SK-N-SH (cell line): Measurements from ENCODE around the gene ORC6. TPM values are rescaled to one million over a fixed set of nuclear protein-coding genes. Genes with fewer than 3 reads are reported as not detected.

Experiments used
- CTCF ChIA-PET: fragments of 300-600, 350-600 bp; formaldehyde crosslinking; extraction: SDS; loops from one replicate; lab custom pipeline; 2021; lab: Yijun Ruan, JAX
- POLR2A ChIA-PET: fragments of 350-600 bp; sonication (Branson Sonifier 250); formaldehyde crosslinking; extraction: SDS; loops from one replicate; lab custom pipeline; 2020; ENCODE audit warnings: antibody characterized with exemption, inconsistent platforms; lab: Yijun Ruan, JAX
- DNase-seq: peaks from one replicate; pipeline ENCODE4 v3.0.0; 2012
- H2AFZ ChIP-seq: fragments of 200-600 bp; sonication (generic); 2 replicates; pipeline ENCODE4 v1.8.1; 2016; ENCODE audit warnings: antibody characterized with exemption, mild to moderate bottlenecking, low read depth
- H3F3A ChIP-seq: fragments of 200-600 bp; sonication (generic); replicated peaks from 2 replicates; pipeline ENCODE3; 2016; ENCODE audit warnings: antibody characterized with exemption, mild to moderate bottlenecking; ENCODE audit not compliant: insufficient read depth
- H3K27ac ChIP-seq, 2 experiments: fragments of 200-500 bp in 1 of 2; fragments of 200-600 bp in 1 of 2; sonication (Bioruptor generic) in 1 of 2; sonication (generic), shearing (Covaris generic) in 1 of 2; 2 replicates each; pipeline versions ENCODE4 v1.5.1 to v1.6.1; 2014 to 2016; ENCODE audit warnings: low read depth in 2 of 2, inconsistent platforms in 1 of 2, low read length in 1 of 2, mild to moderate bottlenecking in 1 of 2, mixed read lengths in 1 of 2
- H3K27me3 ChIP-seq: fragments of 200-600 bp; sonication (generic), shearing (Covaris generic); 2 replicates; pipeline ENCODE4 v1.6.1; 2016; ENCODE audit warnings: mixed run types; ENCODE audit not compliant: insufficient read depth
- H3K36me3 ChIP-seq, 2 experiments: fragments of 200-500 bp in 1 of 2; fragments of 200-600 bp in 1 of 2; sonication (Bioruptor generic) in 1 of 2; sonication (generic) in 1 of 2; replicated peaks in 1 of 2; 2 replicates each; pipeline versions ENCODE3 to v1.5.1; 2014 to 2016; ENCODE audit warnings: low read length in 1 of 2, mild to moderate bottlenecking in 1 of 2; ENCODE audit not compliant: insufficient read depth in 2 of 2, control insufficient read depth in 1 of 2
- H3K4me1 ChIP-seq, 2 experiments: fragments of 200-500 bp in 1 of 2; fragments of 200-600 bp in 1 of 2; sonication (Bioruptor generic) in 1 of 2; sonication (generic), shearing (Covaris generic) in 1 of 2; 2 replicates each; pipeline versions ENCODE4 v1.5.1 to v1.6.1; 2014 to 2016; ENCODE audit warnings: low read depth in 1 of 2, low read length in 1 of 2, mixed run types in 1 of 2; ENCODE audit not compliant: insufficient read depth in 2 of 2, control insufficient read depth in 1 of 2
- H3K4me2 ChIP-seq: fragments of 200-600 bp; sonication (generic), shearing (Covaris generic); 2 replicates; pipeline ENCODE4 v1.6.1; 2017; ENCODE audit warnings: mixed run types
- H3K4me3 ChIP-seq, 2 experiments: fragments of 200-500 bp in 1 of 2; fragments of 200-600 bp in 1 of 2; sonication (Bioruptor generic) in 1 of 2; sonication (generic), shearing (Covaris generic) in 1 of 2; 2 replicates each; pipeline versions ENCODE4 v1.5.1 to v1.8.1; 2014 to 2016; ENCODE audit warnings: low read depth in 2 of 2, inconsistent platforms in 1 of 2, low read length in 1 of 2, mild to moderate bottlenecking in 1 of 2, mixed read lengths in 1 of 2, moderate library complexity in 1 of 2
- H3K79me2 ChIP-seq: fragments of 200-600 bp; sonication (generic); 2 replicates; pipeline ENCODE4 v1.8.1; 2017; ENCODE audit warnings: mild to moderate bottlenecking; ENCODE audit not compliant: insufficient read depth
- H3K9ac ChIP-seq: fragments of 200-600 bp; sonication (generic); 2 replicates; pipeline ENCODE4 v1.6.1; 2017; ENCODE audit warnings: mixed run types
- H3K9me2 ChIP-seq: fragments of 200-600 bp; sonication (generic); 2 replicates; pipeline ENCODE4 v1.6.1; 2017; ENCODE audit warnings: mixed run types
- H3K9me3 ChIP-seq: fragments of 200-600 bp; sonication (generic); 2 replicates; pipeline ENCODE4 v1.6.1; 2017; ENCODE audit warnings: mixed run types, mild to moderate bottlenecking, moderate library complexity
- H4K20me1 ChIP-seq: fragments of 200-600 bp; sonication (generic); 2 replicates; pipeline ENCODE4 v1.6.1; 2017; ENCODE audit warnings: mild to moderate bottlenecking, mixed run types; ENCODE audit not compliant: insufficient read depth
- CTCF ChIP-seq: fragments of 200-600 bp; sonication (generic); IDR thresholded peaks from 2 replicates; pipeline ENCODE4 v1.6.1; 2017; ENCODE audit warnings: antibody characterized with exemption, mild to moderate bottlenecking, moderate library complexity
- ELF1 ChIP-seq: IDR thresholded peaks from 2 replicates; pipeline ENCODE4 v1.4.0; 2012
- EZH2phosphoT487 ChIP-seq: fragments of 200-600 bp; sonication (generic); IDR thresholded peaks from 2 replicates; pipeline ENCODE4 v1.6.1; 2017; ENCODE audit warnings: low read depth, mixed run types, mild to moderate bottlenecking, antibody characterized with exemption, moderate library complexity, borderline replicate concordance
- FOXM1 ChIP-seq: IDR thresholded peaks from 2 replicates; pipeline ENCODE4 v1.4.0; 2012; ENCODE audit warnings: low read depth, mild to moderate bottlenecking
- GABPA ChIP-seq: IDR thresholded peaks from 2 replicates; pipeline ENCODE4 v1.4.0; 2012; ENCODE audit warnings: low read depth, mild to moderate bottlenecking
- GATA2 ChIP-seq: sonication (generic); formaldehyde crosslinking; IDR thresholded peaks from 2 replicates; pipeline ENCODE4 v1.5.0; 2020; ENCODE audit warnings: mild to moderate bottlenecking, missing genetic modification reagents
- JUND ChIP-seq: IDR thresholded peaks from 2 replicates; pipeline ENCODE4 v1.4.0; 2012
- MEF2A ChIP-seq: IDR thresholded peaks from 2 replicates; pipeline ENCODE4 v1.4.0; 2012; ENCODE audit warnings: low read depth, borderline replicate concordance
- NFIC ChIP-seq: IDR thresholded peaks from 2 replicates; pipeline ENCODE4 v1.4.0; 2012; ENCODE audit warnings: borderline replicate concordance
- NRF1 ChIP-seq: IDR thresholded peaks from 2 replicates; pipeline ENCODE4 v1.6.1; 2012; ENCODE audit warnings: low read depth, mild to moderate bottlenecking, low read length
- POLR2AphosphoS5 ChIP-seq: IDR thresholded peaks from 2 replicates; pipeline ENCODE4 v1.6.1; 2012; ENCODE audit warnings: low read depth, low read length
- RCOR1 ChIP-seq: fragments of 150-350 bp; IDR thresholded peaks from 2 replicates; pipeline ENCODE4 v1.6.1; 2017; ENCODE audit warnings: antibody characterized with exemption, low read length
- RXRA ChIP-seq: IDR thresholded peaks from 2 replicates; pipeline ENCODE4 v1.4.0; 2012; ENCODE audit warnings: low read depth, mild to moderate bottlenecking, borderline replicate concordance
- SMC3 ChIP-seq: IDR thresholded peaks from 2 replicates; pipeline ENCODE4 v1.6.1; 2012; ENCODE audit warnings: low read depth, low read length, improper control_type of control experiment
- YY1 ChIP-seq: IDR thresholded peaks from 2 replicates; pipeline ENCODE4 v1.4.0; 2012; ENCODE audit warnings: low read depth, mild to moderate bottlenecking
- WGBS: methylation state at CpG from one replicate; pipeline ENCODE4 v1.1.6; 2017; ENCODE audit warnings: low lambda C conversion rate; 5-methylcytosine and 5-hydroxymethylcytosine counted together
- polyA plus RNA-seq, 3 experiments: library from polyadenylated mRNA; depleted of rRNA; stranded (reverse); fragments of >200 nt; gene quantifications; 2 replicates each; pipeline ENCODE4 v1.2.3, GENCODE V29; 2012
- TF ChIP-seq, protein P1 (sequence below): fragments of 150-350 bp; IDR thresholded peaks from 2 replicates; pipeline ENCODE4 v1.6.1; 2016; ENCODE audit warnings: mild to moderate bottlenecking, low read depth, low read length
- TF ChIP-seq, protein P2 (sequence below): IDR thresholded peaks from 2 replicates; pipeline ENCODE4 v1.4.0; 2012; ENCODE audit warnings: low read depth, borderline replicate concordance

Gene ORC6
- polyA plus RNA-seq, 1 of the 3 experiments (the other 2 are of a cell fraction), result 17.4 TPM

DNA sequence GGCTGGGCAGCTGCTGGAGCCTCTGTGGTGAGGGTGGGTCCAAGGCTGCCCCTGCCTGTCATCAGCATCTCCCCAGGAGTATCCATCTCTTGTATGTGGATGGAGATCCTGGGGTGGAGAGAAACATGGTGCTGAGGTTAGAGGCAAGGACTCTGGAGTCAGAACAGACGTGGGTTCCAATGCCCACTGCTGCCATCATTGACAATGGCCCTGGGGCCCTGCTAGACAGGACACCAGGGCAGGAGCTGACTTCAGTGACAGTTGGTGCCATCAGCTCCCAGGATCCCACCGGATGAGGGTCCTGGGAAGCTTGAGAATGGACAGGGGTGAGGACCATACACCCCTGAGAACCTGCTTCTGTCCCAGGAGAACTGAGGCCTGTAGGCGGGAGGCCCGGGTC is 43.1 kb downstream of the ORC6 start (continued):
- TF ChIP-seq FOXM1 (no peak), NFIC (no peak)

DNA sequence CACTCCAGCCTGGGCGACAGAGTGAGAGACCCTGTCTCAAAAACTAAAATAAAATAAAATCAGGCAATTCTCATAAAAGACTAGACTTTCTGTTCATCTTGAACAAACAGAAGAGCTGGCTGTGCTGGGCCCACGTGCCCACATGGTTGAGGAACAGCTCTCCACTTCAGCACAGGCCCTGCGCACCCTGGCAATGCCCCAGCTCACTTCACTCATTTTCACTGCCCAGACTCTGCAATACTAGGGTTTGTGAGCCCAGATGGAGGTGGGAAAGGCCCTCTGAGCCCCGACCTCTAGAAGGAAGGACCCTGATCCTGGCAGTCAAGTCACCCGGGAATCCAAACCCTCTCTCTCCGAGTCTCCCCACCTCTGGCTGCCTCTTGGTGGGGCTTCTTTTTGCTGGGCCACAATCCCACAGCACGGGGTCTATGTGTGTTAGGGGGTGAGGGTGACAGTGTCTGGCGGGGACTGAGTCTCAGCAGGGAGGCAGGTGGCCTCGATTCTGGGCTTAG is 43.9 kb downstream of the ORC6 start:
- DNase-seq, result no peak
- POLR2A ChIA-PET, result no interaction called here
- Histone ChIP-seq H3K4me3 (no peak overlapping the region), H3K9ac (no peak overlapping the region), H3K27ac (no peak overlapping the region), H3K4me1 (peaks cover 0 to 2% of the 10 kb centered on the region in 2 experiments; a peak in 1 of 4 replicates), H3K9me3 (no peaks in the 10 kb centered on the region), H3K27me3 (no peaks in the 10 kb centered on the region), H3K4me2 (no peak overlapping the region), H3K9me2 (no peaks in the 10 kb centered on the region), H3F3A (no peaks in the 10 kb centered on the region), H2AFZ (no peak overlapping the region), H3K36me3 (no peaks in the 10 kb centered on the region), H3K79me2 (no peaks in the 10 kb centered on the region), H4K20me1 (no peaks in the 10 kb centered on the region)
- TF ChIP-seq NFIC, result no peak
- no peak for TF ChIP-seq RCOR1
- no peak for TF ChIP-seq NRF1
- TF ChIP-seq YY1, result no peak
- no peak for TF ChIP-seq ELF1
- no peak for TF ChIP-seq RXRA
- TF ChIP-seq, protein P1, sequence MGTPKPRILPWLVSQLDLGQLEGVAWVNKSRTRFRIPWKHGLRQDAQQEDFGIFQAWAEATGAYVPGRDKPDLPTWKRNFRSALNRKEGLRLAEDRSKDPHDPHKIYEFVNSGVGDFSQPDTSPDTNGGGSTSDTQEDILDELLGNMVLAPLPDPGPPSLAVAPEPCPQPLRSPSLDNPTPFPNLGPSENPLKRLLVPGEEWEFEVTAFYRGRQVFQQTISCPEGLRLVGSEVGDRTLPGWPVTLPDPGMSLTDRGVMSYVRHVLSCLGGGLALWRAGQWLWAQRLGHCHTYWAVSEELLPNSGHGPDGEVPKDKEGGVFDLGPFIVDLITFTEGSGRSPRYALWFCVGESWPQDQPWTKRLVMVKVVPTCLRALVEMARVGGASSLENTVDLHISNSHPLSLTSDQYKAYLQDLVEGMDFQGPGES, result no peak
- TF ChIP-seq FOXM1, result no peak
- no peak for TF ChIP-seq GABPA
- no peak for TF ChIP-seq MEF2A
- no peak for TF ChIP-seq EZH2phosphoT487
- TF ChIP-seq CTCF, result no peak
- TF ChIP-seq, protein P2, sequence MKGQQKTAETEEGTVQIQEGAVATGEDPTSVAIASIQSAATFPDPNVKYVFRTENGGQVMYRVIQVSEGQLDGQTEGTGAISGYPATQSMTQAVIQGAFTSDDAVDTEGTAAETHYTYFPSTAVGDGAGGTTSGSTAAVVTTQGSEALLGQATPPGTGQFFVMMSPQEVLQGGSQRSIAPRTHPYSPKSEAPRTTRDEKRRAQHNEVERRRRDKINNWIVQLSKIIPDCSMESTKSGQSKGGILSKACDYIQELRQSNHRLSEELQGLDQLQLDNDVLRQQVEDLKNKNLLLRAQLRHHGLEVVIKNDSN, result no peak
- TF ChIP-seq JUND, result no peak
- no peak for TF ChIP-seq GATA2
- TF ChIP-seq POLR2AphosphoS5, result no peak
- no peak for TF ChIP-seq SMC3
- CTCF ChIA-PET, result interaction anchor here (1.3 to 1.4 kb wide), 2 partner anchors 8 to 19 kb away, joined by 3 read pairs; no protein-coding TSS in a partner anchor
- 59% methylated on average over 9 of the region's 9 CpGs for WGBS
